ENCODE data around the gene TUBA1C.

- no peak for TF ChIP-seq CTCF (optimal IDR thresholded peaks at IDR 0.05 in 1 of 3, IDR thresholded peaks at IDR 0.05 in 1 of 3, conservative IDR thresholded peaks at IDR 0.05 in 1 of 3; ENCODE audit: extremely low read depth in 1 of 3, insufficient read depth in 2 of 3, low read length in 3 of 3)
- no peak for TF ChIP-seq EZH2 (IDR thresholded peaks at IDR 0.05; ENCODE audit: low read length)
Measured at GRCh38 chr12:49288922-49289555, 24.2 kb downstream of the TUBA1C start.
